ENCODE data around the gene NSMCE3.

The NSMCE3 gene

DNA sequence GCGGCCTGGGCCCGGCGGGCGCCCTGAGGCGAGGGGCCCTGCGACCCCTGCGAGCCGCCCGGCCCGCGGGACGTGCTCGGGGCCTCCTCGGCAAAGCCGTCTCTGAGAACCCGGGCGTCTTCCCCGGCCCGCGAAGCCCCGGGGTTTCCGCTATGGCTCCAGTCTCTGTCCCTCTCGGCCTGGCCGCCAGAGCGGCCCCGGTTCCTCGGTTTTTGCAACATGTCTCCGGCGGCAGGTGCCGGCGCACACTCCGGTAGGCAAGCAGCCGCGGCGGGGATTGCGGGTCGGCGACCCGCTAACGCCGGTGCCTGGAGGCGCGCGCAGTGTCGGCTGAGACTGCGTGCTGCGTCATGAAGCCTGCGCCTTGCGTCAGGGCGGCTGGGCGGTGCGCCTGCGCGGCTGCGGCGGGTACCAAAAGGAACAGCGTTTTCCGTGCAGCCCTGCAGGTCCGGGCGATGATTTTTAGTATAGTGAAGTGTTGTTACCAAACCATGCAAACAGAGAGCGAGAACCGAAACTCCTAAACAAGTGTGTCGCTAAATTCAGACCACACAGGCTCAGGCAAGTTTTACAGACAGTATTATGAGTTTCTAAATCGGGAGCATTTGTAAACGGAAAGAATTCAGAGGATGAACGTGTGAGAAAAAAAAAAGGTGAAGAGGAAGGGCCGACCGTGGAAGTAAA, at the start of gene NSMCE3:
TSS of gene NSMCE3 (minus strand) at position 338 of the 684 bp plus-strand sequence. CDS start at position 221, 117 bp downstream.
- peak; percentile 93 for DNase-seq (ENCODE audit: low spot score)
- peaks cover 38% of the 10 kb centered on the region for H3K4me1 Mint-ChIP-seq (ENCODE audit: low read depth)

DNA sequence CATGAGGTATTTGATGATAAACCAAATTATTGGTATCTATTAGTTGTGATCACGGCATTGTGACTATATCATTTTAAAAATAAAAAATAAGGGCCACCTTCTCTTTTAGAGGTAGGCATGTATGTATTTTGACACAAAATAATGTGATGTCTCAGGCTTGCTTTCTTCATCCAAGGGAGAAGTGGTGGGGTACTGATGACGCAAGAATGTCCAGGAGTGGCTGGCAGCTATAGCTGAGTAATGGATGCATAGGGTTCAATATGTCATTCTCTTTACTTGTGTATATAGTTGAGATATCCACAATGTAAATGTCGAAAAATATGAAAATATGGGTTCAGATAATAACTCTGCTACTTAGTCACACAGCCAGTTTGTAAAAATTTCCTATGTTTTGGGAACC, 46.8 kb upstream of the NSMCE3 start:
- no peak for DNase-seq (ENCODE audit: low spot score)
- H3K36me3 Mint-ChIP-seq (ENCODE audit: low read depth): no peaks in the 10 kb centered on the region
- no peaks in the 10 kb centered on the region for H3K9me3 Mint-ChIP-seq
- H3K4me1 Mint-ChIP-seq (ENCODE audit: low read depth): no peaks in the 10 kb centered on the region
- no peak overlapping the region for H3K27ac Mint-ChIP-seq
- no peak overlapping the region for H3K4me3 Mint-ChIP-seq
- peaks cover 4% of the 10 kb centered on the region for H3K27me3 Mint-ChIP-seq (ENCODE audit: low read depth)

More for the DNA sequence above, at the start of gene NSMCE3:
- peaks cover 3% of the 10 kb centered on the region for H3K27me3 Mint-ChIP-seq (ENCODE audit: low read depth)
- no peaks in the 10 kb centered on the region for H3K9me3 Mint-ChIP-seq
- H3K4me3 Mint-ChIP-seq: peak within 1 kb of the TSS; percentile 99
- H3K36me3 Mint-ChIP-seq (ENCODE audit: low read depth): peaks cover 2% of the 10 kb centered on the region
- peak within 1 kb of the TSS; percentile 98 for H3K27ac Mint-ChIP-seq

DNA sequence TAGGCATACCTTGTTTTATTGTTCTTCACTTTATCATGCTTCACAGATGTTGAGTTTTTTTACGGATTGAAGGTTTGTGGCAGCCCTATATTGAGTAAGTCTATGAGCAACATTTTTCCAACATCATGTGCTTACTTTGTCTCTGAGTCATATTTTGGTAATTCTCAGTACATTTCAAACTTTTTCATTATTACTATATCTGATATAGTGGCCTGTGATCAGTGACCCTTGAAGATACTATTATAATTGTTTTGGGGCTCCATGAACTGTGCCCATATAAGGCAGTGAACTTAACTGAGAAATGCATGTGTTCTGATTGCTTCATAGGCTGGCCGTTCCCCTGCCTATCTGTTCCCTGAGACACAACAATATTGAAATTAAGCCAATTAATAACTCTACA, 42.8 kb upstream of the NSMCE3 start:
- DNase-seq (ENCODE audit: low spot score): no peak
- Mint-ChIP-seq H3K36me3 (ENCODE audit: low read depth) (no peaks in the 10 kb centered on the region), H3K27me3 (ENCODE audit: low read depth) (peaks cover 2% of the 10 kb centered on the region), H3K9me3 (no peaks in the 10 kb centered on the region), H3K27ac (no peak overlapping the region), H3K4me1 (ENCODE audit: low read depth) (no peaks in the 10 kb centered on the region), H3K4me3 (no peak overlapping the region)

DNA sequence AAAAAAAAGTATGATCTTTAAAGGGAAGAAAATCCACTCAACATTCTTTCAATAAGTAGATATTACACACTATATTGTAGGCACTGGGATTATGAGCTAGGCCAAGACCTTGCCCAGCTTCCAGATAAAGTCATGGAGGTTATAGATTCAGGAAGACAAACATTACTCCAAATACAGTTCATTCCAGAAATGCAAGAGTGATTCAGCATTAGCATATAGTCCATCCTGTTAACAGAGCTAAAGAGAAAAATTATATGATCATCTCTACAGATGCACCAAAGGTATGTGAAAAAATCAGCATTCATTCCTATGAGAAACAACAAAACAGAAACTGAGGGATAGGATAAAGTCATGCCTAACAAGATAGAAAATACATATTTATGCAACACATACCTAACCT, 42.1 kb upstream of the NSMCE3 start:
- DNase-seq (ENCODE audit: low spot score): no peak
- H3K36me3 Mint-ChIP-seq (ENCODE audit: low read depth): no peaks in the 10 kb centered on the region
- H3K27ac Mint-ChIP-seq: no peak overlapping the region
- no peaks in the 10 kb centered on the region for H3K4me1 Mint-ChIP-seq (ENCODE audit: low read depth)
- H3K27me3 Mint-ChIP-seq (ENCODE audit: low read depth): peaks cover 2% of the 10 kb centered on the region
- H3K9me3 Mint-ChIP-seq: no peaks in the 10 kb centered on the region
- no peak overlapping the region for H3K4me3 Mint-ChIP-seq

DNA sequence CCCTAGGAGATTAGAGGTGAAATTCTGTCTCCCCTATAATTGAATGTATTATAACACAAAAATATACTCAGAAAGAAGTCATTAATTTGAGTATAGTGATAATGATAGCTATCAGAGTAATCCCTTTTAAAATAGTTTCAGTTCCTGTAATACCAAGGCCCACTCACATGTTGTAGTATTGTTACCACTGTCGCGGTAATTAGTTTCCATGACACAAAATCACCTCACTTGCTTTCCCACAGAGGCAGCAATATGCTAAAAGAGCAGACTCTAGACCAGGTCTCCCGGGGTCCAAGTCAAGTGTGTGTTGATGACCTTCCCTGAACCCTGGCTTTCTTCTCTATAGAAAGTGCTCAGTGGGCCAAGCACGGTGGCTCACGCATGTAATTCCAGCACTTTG, 39.5 kb upstream of the NSMCE3 start:
- H3K27ac Mint-ChIP-seq: no peak overlapping the region
- H3K36me3 Mint-ChIP-seq (ENCODE audit: low read depth): no peaks in the 10 kb centered on the region
- H3K27me3 Mint-ChIP-seq (ENCODE audit: low read depth): peaks cover 6% of the 10 kb centered on the region
- DNase-seq (ENCODE audit: low spot score): no peak
- H3K4me1 Mint-ChIP-seq (ENCODE audit: low read depth): no peaks in the 10 kb centered on the region
- no peaks in the 10 kb centered on the region for H3K9me3 Mint-ChIP-seq
- H3K4me3 Mint-ChIP-seq: no peak overlapping the region

DNA sequence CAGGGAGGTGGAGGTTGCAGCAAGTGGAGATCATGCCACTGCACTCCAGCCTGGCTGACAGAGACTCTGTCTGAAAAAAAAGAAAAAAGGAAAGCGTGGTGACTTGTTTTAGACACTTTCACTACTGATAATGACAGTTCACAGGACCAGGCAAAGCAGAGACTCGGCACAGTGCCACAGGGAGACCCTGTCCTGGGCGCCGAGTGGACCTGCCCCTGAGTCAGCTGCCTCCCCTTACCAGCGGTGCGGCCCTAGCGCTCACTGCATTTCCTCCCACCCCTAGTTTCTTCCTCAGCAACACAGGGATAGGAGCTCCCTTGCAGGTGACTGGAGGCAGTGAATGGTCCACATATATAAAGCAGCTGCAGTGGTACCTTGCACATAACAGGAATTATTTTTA, 38.7 kb upstream of the NSMCE3 start:
- Mint-ChIP-seq H3K27me3 (ENCODE audit: low read depth) (peaks cover 7% of the 10 kb centered on the region), H3K36me3 (ENCODE audit: low read depth) (no peaks in the 10 kb centered on the region), H3K27ac (no peak overlapping the region), H3K4me3 (no peak overlapping the region), H3K9me3 (no peaks in the 10 kb centered on the region), H3K4me1 (ENCODE audit: low read depth) (no peaks in the 10 kb centered on the region)
- no peak for DNase-seq (ENCODE audit: low spot score)

DNA sequence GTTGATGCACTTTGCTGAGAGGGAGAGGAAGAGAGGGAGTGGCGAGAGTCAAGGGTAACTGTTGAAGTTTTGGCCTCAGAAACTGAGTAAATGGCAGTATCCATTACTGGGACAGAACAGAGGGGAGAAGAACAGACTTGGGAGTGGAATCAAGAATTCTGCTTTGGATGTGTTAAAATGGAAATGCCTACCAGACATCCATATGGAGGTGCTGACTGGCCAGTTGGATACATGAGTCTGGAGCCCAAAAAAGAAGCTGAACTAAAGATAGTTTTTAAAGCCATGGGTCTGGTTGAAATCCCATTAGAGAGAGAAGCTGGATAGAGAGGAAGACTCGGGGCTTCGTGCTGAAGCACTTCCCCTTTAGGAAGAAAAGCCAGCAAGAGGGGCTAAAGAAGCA, 35.9 kb upstream of the NSMCE3 start:
- DNase-seq (ENCODE audit: low spot score): no peak
- H3K9me3 Mint-ChIP-seq: no peaks in the 10 kb centered on the region
- no peak overlapping the region for H3K4me3 Mint-ChIP-seq
- no peaks in the 10 kb centered on the region for H3K36me3 Mint-ChIP-seq (ENCODE audit: low read depth)
- H3K27me3 Mint-ChIP-seq (ENCODE audit: low read depth): peaks cover 7% of the 10 kb centered on the region
- H3K4me1 Mint-ChIP-seq (ENCODE audit: low read depth): no peaks in the 10 kb centered on the region
- no peak overlapping the region for H3K27ac Mint-ChIP-seq

DNA sequence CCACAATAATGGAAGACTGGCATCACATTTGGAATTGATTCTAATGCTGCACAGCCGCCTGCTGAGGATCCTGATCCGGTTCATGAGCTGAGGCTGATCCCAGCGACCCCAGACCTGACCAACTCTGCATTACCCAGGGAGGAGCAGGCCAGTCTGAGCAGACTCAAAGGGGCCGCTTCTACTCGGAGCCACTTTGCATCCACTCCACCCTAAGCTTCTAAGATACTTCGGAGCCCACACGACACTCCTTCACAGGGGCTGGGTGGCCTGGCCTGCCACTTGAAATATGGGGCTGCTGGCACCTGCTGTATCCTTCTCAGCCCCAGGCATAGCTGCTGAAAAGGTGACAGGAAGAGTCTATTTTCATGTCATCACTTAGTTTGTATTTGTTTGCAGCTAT, 33.2 kb upstream of the NSMCE3 start:
- H3K4me3 Mint-ChIP-seq: no peak overlapping the region
- DNase-seq (ENCODE audit: low spot score): no peak
- H3K27ac Mint-ChIP-seq: no peak overlapping the region
- H3K36me3 Mint-ChIP-seq (ENCODE audit: low read depth): no peaks in the 10 kb centered on the region
- H3K4me1 Mint-ChIP-seq (ENCODE audit: low read depth): no peaks in the 10 kb centered on the region
- no peaks in the 10 kb centered on the region for H3K9me3 Mint-ChIP-seq
- peaks cover 7% of the 10 kb centered on the region for H3K27me3 Mint-ChIP-seq (ENCODE audit: low read depth)

DNA sequence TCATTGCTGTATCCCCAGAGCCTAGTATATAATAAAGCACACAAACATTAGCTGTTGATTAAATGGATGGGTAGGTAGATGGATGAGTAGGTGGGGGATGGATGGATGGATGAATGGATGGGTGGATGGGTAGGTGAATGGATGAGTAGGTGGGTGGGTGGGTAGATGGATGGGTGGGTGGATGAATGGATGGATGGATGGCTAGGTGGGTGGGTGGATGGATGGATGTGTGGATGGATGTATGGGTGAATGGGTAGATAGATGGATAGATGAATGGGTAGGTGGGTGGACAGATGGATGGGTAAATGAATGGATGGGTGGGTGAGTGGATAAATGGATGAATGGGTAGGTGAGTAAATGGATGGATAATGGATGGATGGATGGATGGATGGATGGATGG, 30.2 kb upstream of the NSMCE3 start:
- DNase-seq (ENCODE audit: low spot score): no peak
- H3K27me3 Mint-ChIP-seq (ENCODE audit: low read depth): peaks cover 3% of the 10 kb centered on the region
- H3K4me3 Mint-ChIP-seq: no peak overlapping the region
- H3K27ac Mint-ChIP-seq: no peak overlapping the region
- H3K4me1 Mint-ChIP-seq (ENCODE audit: low read depth): no peaks in the 10 kb centered on the region
- no peaks in the 10 kb centered on the region for H3K9me3 Mint-ChIP-seq
- no peaks in the 10 kb centered on the region for H3K36me3 Mint-ChIP-seq (ENCODE audit: low read depth)

DNA sequence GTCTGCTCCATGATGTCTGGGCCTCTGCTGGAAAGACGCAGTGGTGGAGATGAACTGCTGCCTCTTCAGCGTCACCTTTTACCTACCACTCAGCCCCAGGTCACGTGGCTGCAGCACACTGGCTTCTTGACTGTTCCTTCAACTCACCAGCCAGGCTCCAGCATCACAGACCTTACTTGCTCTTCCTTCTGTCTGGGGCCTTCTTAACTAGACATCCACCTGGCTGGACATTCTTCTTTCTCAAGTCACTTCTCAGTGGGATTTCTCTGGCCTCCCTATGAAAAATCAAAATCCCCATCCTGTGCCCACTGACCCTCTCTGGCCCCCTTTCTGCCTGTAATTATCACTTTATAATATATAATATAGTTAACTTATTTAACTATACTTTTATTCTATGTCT, 29.7 kb upstream of the NSMCE3 start:
- no peaks in the 10 kb centered on the region for H3K9me3 Mint-ChIP-seq
- H3K4me3 Mint-ChIP-seq: no peak overlapping the region
- no peak overlapping the region for H3K27ac Mint-ChIP-seq
- H3K36me3 Mint-ChIP-seq (ENCODE audit: low read depth): no peaks in the 10 kb centered on the region
- H3K27me3 Mint-ChIP-seq (ENCODE audit: low read depth): peaks cover 3% of the 10 kb centered on the region
- DNase-seq (ENCODE audit: low spot score): no peak
- H3K4me1 Mint-ChIP-seq (ENCODE audit: low read depth): no peaks in the 10 kb centered on the region

DNA sequence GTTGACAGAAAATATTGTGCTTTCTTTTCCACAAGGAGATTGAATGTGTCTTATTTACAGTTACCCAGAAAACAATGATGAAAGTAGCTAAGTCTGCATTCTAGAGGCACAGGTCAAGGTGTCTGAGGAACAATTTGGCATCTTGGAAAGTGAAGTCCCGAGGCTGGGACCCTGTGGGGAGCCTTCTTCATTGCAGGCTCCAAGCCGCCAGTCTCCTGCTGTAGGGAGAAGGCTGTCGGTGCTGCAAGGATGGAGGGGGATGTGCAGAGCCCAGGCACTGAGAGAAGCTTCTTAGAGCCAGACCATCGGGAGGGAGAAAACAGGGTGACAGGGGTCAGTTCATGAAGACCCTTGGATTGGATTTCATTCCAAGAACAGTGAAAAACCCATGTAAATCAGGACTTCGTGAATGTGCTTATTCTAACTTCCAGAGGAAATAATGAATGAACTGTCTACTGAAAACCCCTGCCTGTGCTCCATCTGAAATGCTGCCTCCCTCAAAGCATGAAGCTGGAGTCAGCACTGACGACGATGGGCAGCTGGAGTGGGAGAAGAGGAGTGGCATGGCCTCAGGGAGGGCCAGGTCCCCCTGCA, 25.2 kb upstream of the NSMCE3 start:
- Mint-ChIP-seq H3K9me3 (no peaks in the 10 kb centered on the region), H3K27ac (no peak overlapping the region), H3K36me3 (ENCODE audit: low read depth) (no peaks in the 10 kb centered on the region), H3K4me1 (ENCODE audit: low read depth) (no peaks in the 10 kb centered on the region), H3K27me3 (ENCODE audit: low read depth) (no peaks in the 10 kb centered on the region), H3K4me3 (no peak overlapping the region)
- no peak for DNase-seq (ENCODE audit: low spot score)

DNA sequence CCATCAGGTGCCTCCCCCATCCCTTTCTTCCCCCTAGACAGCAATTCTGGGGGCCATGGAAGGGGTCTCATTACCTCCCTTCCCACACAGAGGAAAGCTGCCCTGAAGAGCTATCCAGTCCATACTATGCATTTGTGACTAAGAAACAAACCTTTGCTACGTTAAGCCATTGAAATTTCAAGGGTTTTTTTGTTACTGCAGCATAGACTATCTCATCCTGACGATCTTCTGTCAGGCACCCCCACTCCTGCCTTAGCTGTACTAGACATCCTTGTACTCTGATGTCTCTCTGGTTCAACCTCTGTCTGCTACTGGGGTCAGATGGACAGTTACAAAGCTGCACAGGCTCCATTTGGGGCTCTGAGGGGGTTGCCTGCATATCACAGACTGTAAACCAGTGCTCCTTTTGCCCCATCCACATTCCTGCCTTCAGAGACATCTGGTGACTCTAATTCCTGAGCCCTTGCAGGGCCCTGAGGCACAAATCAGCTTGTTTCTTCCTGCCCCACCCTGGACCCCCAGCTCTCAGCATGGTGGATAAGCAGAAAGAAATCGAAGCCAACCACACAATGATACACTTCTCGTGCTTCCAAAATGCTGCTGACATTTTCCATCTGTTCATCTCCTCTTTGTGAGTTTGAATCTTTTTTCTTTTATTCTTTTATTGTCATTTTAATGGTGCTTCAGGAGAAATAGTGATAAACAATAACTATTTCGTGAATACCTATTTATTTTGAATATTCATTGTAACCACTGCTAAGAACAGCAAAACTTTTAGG, 21.6 kb upstream of the NSMCE3 start:
- Mint-ChIP-seq H3K36me3 (ENCODE audit: low read depth) (no peaks in the 10 kb centered on the region), H3K27me3 (ENCODE audit: low read depth) (peaks cover 10% of the 10 kb centered on the region), H3K27ac (no peak overlapping the region), H3K4me3 (no peak overlapping the region), H3K9me3 (no peaks in the 10 kb centered on the region), H3K4me1 (ENCODE audit: low read depth) (no peaks in the 10 kb centered on the region)
- no peak for DNase-seq (ENCODE audit: low spot score)

DNA sequence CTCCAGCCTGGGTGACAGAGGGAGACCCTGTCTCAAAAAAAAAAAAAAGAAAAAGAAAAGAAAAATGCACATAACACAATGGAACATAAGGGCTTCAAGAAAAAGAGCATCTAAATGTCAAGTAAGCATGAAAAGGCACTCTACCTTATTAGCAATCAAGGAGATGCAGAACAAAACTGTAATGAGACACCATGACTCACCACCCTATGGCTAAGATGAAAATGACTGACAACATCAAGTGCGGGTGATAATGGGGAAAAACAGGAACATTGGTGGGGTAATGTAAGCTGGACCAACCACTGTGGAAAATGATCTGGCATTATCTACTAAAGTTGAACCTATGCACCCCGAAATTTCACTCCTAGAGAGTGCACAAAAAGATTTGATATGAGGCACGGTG, 19.6 kb upstream of the NSMCE3 start:
- Mint-ChIP-seq H3K27me3 (ENCODE audit: low read depth) (peaks cover 26% of the 10 kb centered on the region), H3K4me1 (ENCODE audit: low read depth) (no peaks in the 10 kb centered on the region)
- no peak for DNase-seq (ENCODE audit: low spot score)

DNA sequence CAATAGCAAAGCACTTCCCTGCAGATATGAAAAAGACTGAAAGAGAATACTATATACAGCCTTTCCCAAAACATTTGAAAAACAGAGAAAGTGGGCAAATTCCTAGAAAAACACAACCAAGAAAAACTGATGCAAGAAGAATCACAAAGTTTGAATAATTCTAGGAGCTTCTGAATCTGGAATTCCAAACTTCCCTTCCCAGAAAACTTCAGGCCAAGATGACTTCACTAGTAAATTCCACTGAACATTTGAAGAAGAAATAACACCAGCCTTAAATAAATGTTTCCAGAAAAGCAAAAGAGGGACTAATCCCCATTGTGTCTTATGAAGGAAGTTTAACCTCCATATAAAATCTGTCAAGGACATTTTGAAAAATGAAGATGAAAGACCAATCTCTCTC, 15.8 kb upstream of the NSMCE3 start:
- Mint-ChIP-seq H3K4me3 (no peak overlapping the region), H3K36me3 (ENCODE audit: low read depth) (no peaks in the 10 kb centered on the region), H3K9me3 (no peaks in the 10 kb centered on the region), H3K27ac (no peak overlapping the region), H3K27me3 (ENCODE audit: low read depth) (peaks cover 35% of the 10 kb centered on the region), H3K4me1 (ENCODE audit: low read depth) (no peaks in the 10 kb centered on the region)
- DNase-seq (ENCODE audit: low spot score): no peak

More for the DNA sequence above, 19.6 kb upstream of the NSMCE3 start:
- Mint-ChIP-seq H3K9me3 (no peaks in the 10 kb centered on the region), H3K27ac (no peak overlapping the region), H3K36me3 (ENCODE audit: low read depth) (no peaks in the 10 kb centered on the region), H3K4me3 (no peak overlapping the region)
